Measurements from ENCODE around the gene NPHP4. TPM values are rescaled to one million over a fixed set of nuclear protein-coding genes. Genes with fewer than 3 reads are reported as not detected.

NPHP4 gene
- total and polyA plus RNA-seq, 10 of the 15 experiments (the other 5 are each of a cell fraction or from before 2014, with no cell fraction given) = 0.16 to 10.5 (median 3.1) TPM

- TF ChIP-seq E4F1 (IDR thresholded peaks at IDR 0.05; ENCODE audit: borderline replicate concordance, partially characterized antibody) = no peak
- TF ChIP-seq REST (IDR thresholded peaks at IDR 0.05; ENCODE audit: low read depth, low read length) = no peak
- TF ChIP-seq MEF2B (IDR thresholded peaks at IDR 0.05; ENCODE audit: partially characterized antibody, poor library complexity, severe bottlenecking) = peak; percentile 67
- 0 out of 2 replicates have a peak, but pooled peaks have one; percentile 19 for TF ChIP-seq IRF4 (IDR thresholded peaks at IDR 0.05; ENCODE audit: low read depth, low read length)
- TF ChIP-seq NKRF (conservative IDR thresholded peaks at IDR 0.05) = no peak
- no peak for TF ChIP-seq IRF3 (IDR thresholded peaks at IDR 0.05)
- TF ChIP-seq HDAC6 (IDR thresholded peaks at IDR 0.05; ENCODE audit: unreplicated experiment) = no peak
- TF ChIP-seq ZBTB4 (CRISPR knock-in tag; IDR thresholded peaks at IDR 0.05) = no peak
- TF ChIP-seq EP300 (IDR thresholded peaks at IDR 0.05; ENCODE audit: borderline replicate concordance in 1 of 2, control insufficient read depth in 1 of 2, low read depth in 2 of 2, low read length in 2 of 2) = peak in 1 of 2 experiments; percentile 17; a peak in 1 of 4 replicates
- TF ChIP-seq ZZZ3 (IDR thresholded peaks at IDR 0.05; ENCODE audit: control insufficient read depth, insufficient read length, low read depth) = no peak
- TF ChIP-seq ELK1 (IDR thresholded peaks at IDR 0.05; ENCODE audit: low read depth, low read length) = no peak
- 0 out of 2 replicates have a peak, but pooled peaks have one; percentile 24 for TF ChIP-seq BCL11A (IDR thresholded peaks at IDR 0.05; ENCODE audit: low read depth, low read length)
- TF ChIP-seq CREB1 (IDR thresholded peaks at IDR 0.05; ENCODE audit: low read depth) = no peak; the same call in 1 of the 2 replicates
These were observed 36.0 kb upstream of the NPHP4 start (continued) for GRCh38 chr1:6028042-6028850.

Data from GM12878 (cell line).